Measurements from ENCODE around the gene TSC1.

The TSC1 gene

DNA sequence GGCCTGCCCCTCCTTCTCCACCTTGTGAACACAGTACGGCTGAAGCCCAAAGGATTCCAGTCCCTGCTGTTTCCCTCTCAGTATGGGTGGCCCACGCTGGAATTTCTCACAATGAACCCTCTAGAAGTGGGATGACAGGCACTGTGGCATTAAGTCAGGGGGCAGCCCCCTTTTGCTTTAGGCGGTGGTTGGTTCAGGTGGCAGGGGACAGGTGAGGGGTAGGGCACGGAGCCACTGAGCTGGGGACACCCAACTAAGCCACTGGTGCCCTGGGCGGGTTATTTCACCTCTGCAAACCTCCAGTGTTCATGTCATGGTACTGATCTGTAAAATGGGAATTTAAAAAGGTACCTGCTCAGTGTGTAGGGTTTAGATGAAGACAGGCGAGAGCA, 58.1 kb downstream of the TSC1 start:
- DNase-seq = no peak

DNA sequence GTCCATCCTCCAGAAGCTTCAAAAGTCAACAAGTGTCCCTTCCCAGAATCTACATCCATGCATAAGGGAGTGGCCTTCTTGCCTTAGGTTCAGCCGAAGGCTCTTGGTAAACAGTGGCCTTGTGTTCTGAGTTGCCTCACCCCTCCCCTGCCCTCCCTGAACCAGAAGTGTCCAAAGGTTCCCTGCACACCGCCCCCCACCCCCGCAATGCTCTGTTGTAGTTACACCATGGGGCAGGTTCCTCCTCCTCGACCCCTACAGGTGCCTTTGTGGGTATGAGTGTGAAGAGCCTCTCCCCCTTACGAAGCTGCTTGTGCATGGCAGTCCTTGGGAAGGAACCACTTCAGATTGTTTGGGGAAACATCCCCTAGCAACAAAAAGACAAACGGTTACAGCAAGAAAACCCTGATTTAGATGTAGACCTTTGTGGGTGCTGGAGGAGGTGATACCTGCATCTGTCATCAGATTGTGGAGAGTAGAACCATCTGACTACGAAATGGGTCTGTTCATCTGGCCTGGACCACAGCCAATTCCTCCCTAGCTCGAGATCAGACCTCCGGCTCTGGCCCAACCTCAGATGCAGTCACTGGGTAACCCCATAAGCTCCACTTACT, 58.6 kb downstream of the TSC1 start:
- no peak for DNase-seq

DNA sequence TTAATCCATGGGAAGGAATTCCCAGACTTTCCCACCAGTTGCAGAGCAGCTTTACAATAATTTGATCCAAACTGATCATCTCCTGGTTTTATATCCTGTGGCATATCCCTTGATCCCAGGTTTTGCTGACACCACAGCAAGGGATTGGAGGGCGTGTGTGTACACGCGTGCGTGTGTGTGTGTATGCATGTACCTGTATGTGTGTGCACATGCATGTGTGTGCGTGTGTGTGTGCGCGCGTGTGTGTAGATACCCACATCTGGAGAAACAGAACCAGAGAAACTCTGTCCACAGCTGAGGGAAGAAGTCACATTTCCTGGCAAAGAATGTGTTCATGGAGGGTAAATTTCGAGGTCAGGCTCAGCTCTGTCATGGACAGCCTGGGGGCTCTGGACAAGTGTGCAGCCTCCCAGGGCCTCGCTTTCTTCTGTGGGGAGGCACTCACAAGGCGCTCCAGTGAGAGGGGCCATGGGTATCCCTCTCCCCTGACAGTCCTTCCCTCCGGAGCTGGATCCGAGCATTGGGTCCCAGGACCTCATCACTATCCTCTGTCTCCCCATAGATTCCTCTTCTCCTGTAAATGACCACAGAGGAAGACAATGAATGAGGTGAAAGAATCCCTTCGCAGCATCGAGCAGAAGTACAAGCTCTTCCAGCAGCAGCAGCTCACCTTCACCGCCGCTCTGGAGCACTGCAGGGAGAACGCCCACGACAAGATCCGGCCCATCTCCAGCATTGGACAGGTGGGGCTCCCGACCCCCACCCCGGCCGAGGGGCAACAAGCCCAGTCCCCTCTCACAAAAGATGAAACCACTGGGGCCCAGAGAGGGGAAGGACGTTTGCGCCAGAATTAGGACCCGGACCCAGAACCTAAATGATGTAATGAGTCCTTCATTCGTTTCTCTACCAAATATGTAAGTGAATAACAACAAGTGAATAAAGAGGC, 60.8 kb downstream of the TSC1 start:
- no peak for DNase-seq

DNA sequence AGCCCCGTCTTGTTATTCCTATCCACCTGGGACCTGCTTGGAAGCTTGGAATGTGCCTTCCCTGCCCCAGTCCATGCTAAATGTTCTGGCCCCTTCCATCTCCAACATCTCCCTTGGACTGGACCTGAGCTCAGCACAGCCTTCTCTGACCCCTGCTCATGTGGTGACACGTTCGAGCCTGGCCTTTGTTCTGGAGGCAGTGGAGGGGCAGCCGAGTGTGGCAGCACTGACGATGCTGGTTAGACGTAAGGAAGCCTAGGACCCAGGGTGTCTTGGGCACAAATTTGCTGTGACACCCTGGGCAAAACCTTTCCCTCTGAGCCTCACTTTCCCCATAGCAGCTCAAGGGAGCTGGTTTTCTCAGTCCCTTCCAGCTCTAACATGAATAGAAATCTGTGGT, 61.8 kb downstream of the TSC1 start:
- DNase-seq = no peak

DNA sequence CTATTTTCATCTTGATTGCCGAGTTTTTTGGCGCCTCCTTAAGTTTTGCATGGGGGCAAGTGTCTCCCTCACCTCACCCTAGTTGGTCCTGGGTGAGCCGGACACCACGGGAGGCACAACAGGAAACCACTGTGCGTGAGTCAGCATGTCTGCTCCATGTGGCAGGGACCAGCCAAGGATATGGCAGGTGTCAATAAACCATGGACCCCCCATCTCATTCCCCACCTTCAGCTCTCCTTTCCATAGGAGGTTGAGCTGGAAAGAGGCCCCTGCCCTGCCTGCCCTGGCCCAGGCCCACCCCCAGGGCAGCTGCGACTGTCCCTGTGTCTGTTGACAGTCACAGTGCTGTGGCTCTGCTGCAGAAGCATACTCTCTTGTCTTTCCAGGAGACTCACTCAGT, 62.6 kb downstream of the TSC1 start:
- no peak for DNase-seq

DNA sequence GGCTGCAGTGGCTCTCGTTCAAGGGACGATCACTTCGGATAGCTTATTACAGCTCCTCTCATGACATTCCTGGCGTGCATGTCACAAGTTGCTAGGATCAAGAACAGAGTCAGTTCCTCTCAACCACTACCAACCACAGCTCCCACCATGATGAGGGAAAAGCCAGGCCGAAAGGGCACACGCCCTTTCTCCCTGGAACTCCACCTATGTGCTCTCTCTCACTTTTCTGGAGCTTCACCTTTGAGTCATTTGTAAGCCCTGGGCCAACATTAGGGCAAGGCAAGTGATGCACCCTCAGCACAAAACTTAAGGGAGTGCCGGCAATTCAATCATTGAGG, 64.1 kb downstream of the TSC1 start:
- DNase-seq = no peak

DNA sequence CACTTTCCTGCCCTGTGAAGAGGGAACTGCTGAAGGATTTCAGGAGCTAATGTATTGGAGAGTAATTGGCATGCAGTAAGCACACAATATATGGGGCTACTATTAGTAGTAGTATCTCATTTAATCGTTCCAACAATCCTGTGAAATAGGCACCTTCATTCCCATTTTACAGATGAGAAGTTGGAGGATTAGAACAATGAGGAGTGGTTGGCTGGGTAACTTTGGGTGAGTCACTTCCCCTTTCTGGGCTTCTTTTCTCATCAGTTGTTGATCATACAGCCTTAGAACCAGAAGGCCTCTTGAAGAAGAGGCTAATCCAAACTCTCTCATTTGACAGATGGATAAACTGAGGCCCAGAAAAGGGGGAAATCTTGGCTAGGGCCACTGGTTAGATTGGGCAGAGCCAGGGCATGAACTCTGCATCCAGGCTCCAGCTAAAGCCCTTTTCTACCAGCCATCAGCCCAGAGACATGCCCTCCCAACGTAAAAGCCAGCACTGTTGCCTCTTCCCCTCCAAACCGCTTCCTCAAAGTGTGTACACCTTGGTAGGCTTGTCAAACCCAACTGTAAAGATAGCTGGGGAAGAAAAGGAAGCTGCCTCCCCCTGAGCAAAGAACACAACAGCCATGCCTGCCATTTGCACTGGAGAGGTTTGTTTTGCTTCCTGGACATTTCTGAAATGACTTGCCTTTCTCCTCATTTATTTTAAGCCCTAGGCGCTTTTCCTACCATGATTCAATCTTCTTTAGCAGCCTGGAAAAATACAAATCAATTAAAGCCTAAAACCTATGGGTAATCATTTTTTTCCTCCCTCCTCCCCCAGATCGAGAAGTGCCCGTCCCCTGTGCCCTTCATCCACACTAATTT, 64.7 kb downstream of the TSC1 start:
- DNase-seq = no peak

DNA sequence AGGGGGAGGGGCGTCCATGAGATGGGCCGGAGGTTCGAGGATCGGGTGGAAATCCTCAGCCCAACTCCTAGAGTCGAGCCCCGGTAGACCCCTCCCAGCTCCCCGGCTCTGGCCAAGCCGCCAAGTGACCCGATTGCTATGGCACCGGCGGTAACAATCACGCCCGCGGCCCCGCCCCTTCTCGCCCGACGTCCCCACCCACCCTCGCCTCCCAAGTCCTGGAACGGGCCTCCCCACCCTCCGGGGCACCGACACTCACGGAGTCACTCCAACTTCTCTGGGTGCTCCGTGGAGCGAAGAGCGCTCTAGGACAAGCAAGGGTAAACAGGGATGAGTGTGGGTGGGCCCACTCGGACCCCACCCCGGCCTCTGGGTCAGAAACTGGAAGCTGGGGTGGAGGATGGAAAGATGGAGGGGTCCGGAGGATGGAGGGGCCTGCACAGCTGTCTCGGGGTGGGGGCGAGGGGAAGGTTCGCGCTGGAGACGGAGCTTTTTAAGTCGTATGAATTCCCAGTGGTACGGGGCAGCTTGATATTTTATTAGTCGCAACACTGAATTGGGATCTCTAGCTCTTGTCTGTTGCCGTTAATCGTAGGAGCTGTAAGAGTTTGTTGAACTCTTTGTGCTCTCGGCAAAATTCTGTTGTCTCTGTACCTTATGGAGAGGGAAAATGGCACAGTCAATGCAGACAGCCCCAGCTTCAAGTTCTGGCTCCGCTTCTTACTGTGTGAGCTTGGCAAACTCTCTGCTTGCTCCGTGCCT, 65.5 kb downstream of the TSC1 start, which contains the start of gene SPACA9:
Gene SPACA9, plus strand, starts transcription at position 204 of the 762 bp plus-strand sequence. CDS start 5,050 bp downstream, outside the sequence.
- no peak for DNase-seq

DNA sequence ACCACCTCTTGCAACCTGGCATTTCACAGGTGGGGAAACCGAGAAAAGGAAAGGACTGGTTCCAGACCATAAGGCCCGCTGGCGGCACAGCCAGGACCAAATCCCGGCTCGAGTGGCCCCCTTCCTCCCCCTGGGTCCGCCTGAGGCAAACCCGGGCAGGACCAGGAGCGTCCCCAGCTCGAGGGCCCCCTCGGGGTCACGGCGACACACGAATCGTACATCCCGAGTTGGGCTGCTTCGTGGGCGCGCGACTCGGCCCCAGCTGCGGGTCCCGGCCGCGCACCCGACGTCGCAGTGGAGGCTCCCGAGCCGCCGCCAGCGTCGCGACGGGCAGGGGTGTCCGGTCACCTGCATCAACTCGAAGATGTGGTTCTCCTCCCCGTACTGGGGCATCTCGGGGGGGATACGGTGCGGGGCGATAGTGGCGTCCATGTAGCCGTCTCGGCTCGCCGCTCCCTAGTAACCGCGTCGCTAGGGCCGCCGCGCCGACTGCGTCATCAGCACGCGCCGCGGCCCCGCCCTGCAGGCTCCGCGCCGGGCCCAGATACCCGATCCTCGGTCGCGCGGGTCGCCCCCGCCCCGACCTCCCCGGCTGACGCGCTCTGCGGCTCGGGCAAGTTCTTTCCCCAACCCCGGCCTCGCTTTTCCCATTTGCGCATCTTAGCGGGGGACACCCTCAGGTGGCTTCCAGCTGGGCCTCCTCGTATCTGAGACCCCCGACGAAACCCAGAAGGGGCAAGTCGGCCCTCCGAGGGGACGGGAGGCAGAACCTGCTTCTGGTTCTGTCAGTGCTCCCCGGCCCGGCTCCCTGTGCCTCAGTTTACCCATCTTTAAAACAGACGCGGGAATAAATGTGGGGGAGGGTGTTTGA, 66.4 kb downstream of the TSC1 start, which contains the start of gene AK8:
Gene AK8, minus strand, starts transcription at position 461 of the 871 bp plus-strand sequence. Its CDS starts 29 bp downstream, at position 432.
- peak; percentile 62 for DNase-seq

DNA sequence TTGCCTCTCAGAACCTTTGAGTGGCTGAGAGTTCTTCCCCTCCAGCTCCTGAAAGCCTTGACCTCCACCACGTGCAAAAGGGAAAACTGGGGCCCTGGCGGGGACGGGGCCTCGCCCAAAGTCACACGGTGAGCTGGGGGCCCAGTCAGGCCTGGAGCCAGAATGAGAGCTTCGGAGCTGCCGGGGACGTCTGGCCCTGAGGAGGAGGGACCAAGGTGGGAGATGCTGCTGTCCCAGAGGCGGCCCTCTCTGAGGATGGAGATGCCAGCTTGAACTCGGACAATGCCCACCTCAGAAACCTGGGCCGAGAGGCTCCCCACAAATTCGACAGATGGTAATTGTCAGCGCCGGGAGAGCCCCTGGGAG, 67.0 kb downstream of the TSC1 start:
- DNase-seq = no peak

DNA sequence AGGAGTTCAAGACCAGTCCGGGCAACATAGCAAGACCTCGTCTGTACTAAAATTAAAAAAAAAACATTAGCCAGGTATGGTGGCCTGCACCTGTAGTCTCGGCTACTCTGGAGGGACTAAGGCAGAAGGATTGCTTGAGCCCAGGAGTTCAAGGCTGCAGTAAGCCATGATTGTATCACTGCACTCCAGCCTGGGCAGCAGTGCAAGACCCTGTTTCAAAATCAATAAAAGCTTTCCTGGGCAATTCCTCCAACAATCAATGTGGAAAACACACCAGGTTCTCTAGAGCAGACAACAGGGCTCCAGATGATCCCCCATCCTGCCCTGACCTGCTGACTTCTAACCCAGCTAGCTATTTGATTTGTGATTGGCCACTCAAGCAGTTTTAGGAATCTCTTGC, 67.6 kb downstream of the TSC1 start:
- no peak for DNase-seq

DNA sequence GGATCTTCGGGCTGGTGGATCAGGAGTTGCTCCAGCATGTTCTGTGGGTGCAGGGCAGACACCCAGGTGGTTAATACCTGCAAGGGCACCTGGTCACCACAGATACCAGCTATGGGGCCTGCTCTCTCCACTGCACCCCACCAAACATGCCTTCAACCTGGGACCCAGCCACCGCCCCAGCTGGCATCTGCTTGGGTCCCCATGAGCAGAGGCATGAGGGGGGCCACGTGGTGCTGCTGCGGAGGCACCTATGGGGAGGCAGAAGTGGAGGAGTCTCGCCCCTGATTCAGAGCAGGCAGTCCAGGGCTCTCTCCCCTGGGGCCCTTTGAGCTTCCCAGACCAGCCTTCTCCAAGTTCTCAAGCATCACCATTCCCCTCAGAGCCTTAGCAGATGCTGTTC, 69.3 kb downstream of the TSC1 start:
- no peak for DNase-seq

DNA sequence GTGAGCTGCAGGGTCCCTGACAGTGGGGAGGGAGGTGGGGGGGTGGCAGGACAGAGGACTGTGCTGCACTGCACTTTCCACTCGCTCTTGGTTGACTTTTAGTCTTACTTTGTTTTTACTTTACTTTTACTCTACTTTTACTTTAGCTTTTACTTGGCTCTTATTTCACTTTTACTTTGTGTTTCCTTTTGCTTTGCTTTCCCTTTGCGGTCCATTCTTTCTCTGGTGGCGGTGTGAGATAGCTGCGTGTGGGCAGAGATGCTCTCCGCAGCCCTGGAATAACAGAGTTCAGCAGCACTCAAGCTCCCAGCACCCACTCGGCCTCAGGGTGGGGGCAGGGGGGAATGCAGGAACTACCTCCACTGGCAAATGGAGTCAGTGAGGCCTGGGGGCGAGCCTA, 71.0 kb downstream of the TSC1 start:
- no peak for DNase-seq

DNA sequence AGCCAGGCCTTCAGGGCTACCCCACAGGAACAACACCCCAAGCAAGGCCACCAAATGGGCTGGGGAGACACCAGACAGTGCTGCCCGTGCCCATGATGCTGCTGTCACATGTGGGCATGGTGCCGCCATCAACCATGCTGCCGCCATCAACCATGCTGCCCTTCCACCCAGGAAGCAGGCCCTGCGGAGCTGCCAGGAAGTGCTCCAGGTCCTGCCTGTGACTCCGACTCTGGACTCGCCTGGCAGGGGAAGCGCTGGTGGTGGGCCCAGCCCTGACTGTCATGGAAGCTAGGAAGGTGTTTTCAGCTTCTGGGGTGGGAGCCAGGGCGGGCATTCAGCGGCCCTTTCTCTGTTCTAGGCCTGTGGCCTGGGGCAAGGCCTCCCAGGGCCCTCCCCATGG, 75.2 kb downstream of the TSC1 start:
- DNase-seq = no peak

DNA sequence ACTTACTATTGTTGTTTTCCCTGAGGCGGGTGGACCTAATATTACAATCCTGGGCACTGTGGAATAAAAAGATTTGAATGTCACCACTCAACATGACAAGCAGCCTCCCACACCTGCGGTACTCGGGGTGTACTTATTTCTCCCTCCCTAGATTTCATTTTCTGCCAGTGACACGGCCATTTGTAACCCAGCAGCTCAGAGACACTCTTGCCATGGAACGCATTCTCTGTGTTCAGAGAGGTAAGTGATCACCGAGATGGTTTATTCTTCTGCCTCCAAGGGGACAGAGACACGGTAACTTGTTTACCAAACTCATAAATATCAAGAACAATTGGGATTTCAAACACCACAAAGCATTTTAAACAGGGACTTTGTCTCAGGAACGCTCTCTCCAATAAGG, 77.5 kb downstream of the TSC1 start:
- no peak for DNase-seq

DNA sequence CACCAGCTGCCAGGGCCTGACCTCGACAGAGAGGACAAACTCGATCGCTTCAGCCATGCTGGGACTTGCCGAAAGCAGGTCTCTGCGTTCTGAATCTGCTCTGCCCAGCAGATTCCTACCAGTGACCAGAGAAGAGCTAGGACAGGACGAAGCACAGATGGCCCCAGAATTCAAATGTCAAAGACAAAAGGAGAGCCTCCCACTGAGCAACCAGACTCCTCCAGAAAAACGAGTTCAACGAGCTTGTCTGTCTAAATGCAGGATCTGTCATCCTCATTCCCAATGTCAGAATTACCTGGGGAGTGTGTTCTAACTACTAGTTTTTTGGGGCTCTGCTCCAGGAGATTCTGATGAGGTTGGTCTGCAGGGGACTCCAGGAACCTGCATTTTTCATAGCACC, 79.7 kb downstream of the TSC1 start:
- DNase-seq = no peak

DNA sequence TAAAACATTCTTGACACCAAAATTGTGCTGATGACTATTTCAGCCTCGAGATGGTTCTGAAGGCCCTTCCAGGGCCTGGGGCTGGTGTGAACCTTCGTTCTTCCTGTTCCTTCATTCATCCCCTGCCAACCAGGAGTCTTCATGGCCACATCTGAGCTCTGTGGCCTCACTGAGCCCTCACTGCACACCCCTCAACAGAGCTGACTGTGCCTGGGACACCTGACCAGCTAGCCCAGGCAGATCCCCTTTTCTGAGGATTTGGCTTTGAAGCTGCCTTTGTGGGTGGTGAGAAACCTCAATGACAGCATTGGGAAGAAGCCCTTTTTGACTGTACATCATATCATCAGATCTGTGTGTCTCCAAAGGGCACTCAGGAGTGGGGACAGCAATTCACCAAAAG, 80.1 kb downstream of the TSC1 start:
- no peak for DNase-seq

DNA sequence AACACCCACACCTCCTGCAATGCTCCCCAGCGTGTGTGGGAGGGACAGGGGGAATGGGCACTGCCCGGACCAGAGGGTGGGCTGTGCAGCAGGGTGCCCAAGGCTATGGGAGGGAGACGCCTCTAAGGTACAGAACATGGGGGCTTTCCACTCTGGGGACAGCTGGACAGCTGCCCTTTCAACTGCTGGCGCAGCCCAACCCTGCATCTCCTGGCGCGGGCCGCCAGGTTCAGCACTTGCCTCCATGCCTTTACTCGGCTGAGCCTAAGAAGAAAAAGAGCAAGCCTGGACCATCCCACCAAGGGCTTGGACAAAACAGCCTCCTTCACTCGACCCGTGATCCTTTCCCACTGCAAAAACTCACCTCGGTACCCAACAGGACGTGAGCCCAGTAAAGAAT, 81.3 kb downstream of the TSC1 start:
- DNase-seq = no peak

DNA sequence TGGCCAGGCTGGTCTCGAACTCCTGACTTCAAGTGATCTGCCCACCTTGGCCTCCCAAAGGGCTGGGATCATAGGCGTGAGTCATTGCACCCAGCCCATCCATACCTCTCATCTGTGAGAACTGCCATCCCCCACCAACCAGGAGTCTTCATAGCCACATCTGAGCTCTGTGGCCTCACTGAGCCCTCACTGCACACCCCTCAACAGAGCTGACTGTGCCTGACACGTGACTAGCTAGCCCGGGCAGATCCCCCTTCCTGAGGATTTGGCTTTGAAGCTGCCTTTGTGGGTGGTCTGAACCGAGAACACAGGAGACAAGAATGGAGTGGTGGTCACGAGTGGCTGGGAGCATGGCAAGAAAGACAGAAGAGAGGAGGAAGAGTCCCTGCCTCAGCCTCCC, 81.9 kb downstream of the TSC1 start:
- no peak for DNase-seq

DNA sequence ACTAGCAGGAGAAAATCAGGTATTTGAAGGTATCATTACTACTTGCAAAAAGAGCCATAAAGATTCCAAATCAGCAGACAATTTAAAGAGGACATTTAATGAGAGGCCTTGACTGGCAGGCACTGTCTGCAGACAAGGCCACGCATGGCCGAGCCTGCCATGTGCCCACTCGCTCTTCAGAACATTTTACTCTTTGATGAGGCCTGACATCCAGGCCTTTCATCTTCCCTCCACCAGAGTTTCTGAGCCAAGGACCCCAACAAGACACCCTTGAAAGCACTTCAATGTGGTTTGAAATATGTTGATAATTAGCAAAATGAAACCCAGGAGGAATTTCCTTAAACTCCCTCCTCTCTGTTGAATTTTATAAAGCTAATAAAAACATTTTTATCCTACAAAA, 82.8 kb downstream of the TSC1 start:
- DNase-seq = no peak

DNA sequence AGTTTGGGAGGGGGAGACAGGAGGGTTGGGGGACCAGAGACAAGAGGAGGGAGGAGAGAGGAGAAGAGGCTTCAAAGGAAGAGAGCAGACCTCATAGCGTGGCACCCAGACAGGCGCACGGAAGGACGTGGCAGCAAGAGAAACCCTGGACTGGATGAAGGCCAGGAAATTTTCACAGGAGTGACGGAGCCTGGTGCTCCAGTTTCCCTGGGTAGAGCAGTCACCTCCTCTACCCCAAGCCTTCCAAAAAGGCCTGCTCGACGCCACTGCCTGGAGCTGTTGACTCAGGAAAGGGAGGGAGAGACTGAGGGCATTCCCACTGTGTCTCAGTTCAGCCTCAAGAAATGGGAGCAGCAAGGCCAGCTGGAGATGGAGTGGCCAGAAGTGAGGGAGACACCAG, 85.7 kb downstream of the TSC1 start:
- DNase-seq = no peak
